Fibroblast of lung (primary cell): ENCODE measurements around the gene LHX4.

Source experiments
- EZH2 ChIP-seq: IDR thresholded peaks from 2 replicates; pipeline ENCODE4 v1.5.1; 2012; ENCODE audit warnings: low read length, control low read depth, mild to moderate bottlenecking; ENCODE audit errors: missing control alignments
- TF ChIP-seq, protein P1 (sequence below), 2 donors: IDR thresholded peaks in 1 of 2; conservative IDR thresholded peaks in 1 of 2; 1 replicate in 1 of 2; 2 replicates in 1 of 2; pipeline ENCODE4 v1.5.1; 2011 to 2012; ENCODE audit warnings: low read length in 2 of 2, control low read depth in 1 of 2, inconsistent platforms in 1 of 2, low read depth in 1 of 2, mild to moderate bottlenecking in 1 of 2

DNA sequence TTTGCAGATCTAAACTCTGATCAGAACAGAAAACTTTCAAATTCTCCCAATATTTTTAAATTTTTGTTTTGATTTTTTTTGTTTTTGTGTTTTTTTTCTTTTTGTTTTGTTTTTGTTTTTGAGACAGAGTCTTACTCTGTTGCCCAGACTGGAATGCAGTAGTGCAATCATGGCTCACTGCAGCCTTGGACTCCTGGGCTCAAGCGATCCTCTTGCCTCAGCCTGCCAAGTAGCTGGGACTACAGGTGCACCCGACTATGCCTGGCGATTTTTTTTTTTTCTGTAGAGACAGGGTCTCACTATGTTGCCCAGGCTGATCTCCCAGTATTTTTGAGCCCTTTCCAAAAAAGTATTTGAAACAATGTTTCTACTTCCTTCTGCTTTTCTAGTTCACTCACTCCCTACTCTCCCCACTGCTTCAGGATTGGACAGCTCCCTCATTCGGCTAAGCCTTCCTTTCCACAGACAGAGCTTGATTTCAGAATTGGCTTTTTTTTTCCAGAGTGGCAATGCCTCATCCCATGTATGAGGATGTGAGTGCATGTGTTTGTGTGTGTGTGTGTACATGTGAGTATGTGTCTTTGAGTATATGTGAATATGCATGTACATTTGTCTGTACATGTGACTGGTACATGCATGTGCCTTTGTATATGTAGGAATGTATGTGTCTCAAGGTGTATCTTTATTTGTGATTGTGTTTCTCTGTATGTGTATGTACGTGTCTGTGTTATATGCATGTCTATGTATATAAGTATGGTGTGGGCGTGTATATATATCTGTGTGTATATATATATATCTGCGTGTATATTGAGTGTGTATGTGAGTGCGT lies 11.9 kb downstream of the LHX4 start:
- TF ChIP-seq, protein P1, sequence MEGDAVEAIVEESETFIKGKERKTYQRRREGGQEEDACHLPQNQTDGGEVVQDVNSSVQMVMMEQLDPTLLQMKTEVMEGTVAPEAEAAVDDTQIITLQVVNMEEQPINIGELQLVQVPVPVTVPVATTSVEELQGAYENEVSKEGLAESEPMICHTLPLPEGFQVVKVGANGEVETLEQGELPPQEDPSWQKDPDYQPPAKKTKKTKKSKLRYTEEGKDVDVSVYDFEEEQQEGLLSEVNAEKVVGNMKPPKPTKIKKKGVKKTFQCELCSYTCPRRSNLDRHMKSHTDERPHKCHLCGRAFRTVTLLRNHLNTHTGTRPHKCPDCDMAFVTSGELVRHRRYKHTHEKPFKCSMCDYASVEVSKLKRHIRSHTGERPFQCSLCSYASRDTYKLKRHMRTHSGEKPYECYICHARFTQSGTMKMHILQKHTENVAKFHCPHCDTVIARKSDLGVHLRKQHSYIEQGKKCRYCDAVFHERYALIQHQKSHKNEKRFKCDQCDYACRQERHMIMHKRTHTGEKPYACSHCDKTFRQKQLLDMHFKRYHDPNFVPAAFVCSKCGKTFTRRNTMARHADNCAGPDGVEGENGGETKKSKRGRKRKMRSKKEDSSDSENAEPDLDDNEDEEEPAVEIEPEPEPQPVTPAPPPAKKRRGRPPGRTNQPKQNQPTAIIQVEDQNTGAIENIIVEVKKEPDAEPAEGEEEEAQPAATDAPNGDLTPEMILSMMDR (conservative IDR thresholded peaks at IDR 0.05 in 1 of 2, IDR thresholded peaks at IDR 0.05 in 1 of 2; ENCODE audit: low read depth in 1 of 2, low read length in 2 of 2) = no peak
- no peak for TF ChIP-seq EZH2
